Ectodermal cell (in vitro differentiated cells): Measurements from ENCODE around the gene CHAT.
"Not testable (repeated sequence)": the region's sequence is repeated elsewhere in the genome, so short reads cannot be mapped to it uniquely, and the experiment has no call there.

Experiments
- H3K27ac ChIP-seq: 2 replicates; pipeline ENCODE4 v1.7.0; 2013; ENCODE audit warnings: mild to moderate bottlenecking, low read depth, low read length; ENCODE audit not compliant: insufficient read depth, poor library complexity, severe bottlenecking
- H3K27me3 ChIP-seq: 2 replicates; pipeline ENCODE4 v1.7.0; 2013; ENCODE audit warnings: mild to moderate bottlenecking, low read length; ENCODE audit not compliant: insufficient read depth, control insufficient read depth, poor library complexity, severe bottlenecking
- H3K36me3 ChIP-seq: one replicate; pipeline ENCODE4 v1.7.0; 2013; ENCODE audit warnings: low read length; ENCODE audit not compliant: control insufficient read depth, insufficient read depth
- H3K4me1 ChIP-seq: one replicate; pipeline ENCODE4 v1.7.0; 2013; ENCODE audit warnings: low read length; ENCODE audit not compliant: control insufficient read depth, insufficient read depth
- H3K4me3 ChIP-seq: 2 replicates; pipeline ENCODE4 v1.7.0; 2013; ENCODE audit warnings: low read depth, low read length, control low read depth; ENCODE audit not compliant: insufficient read depth
- H3K9me3 ChIP-seq: 2 replicates; pipeline ENCODE4 v1.7.0; 2013; ENCODE audit warnings: mild to moderate bottlenecking, low read length, moderate library complexity; ENCODE audit not compliant: control insufficient read depth
- WGBS, 2 experiments: methylation state at CpG; one replicate each; pipeline ENCODE4 v1.1.7; 2013; ENCODE audit warnings: missing lambda C conversion rate in 2 of 2; 5-methylcytosine and 5-hydroxymethylcytosine counted together

The CHAT gene

GRCh38 chr10:49664842-49665355 lies 51.1 kb downstream of the CHAT start:
- Histone ChIP-seq H3K27me3 (no peaks in the 10 kb centered on the region), H3K27ac (no peak overlapping the region), H3K4me1 (no peaks in the 10 kb centered on the region), H3K4me3 (no peak overlapping the region), H3K9me3 (no peaks in the 10 kb centered on the region), H3K36me3 (no peaks in the 10 kb centered on the region)
- WGBS, 2 experiments = 85 to 91% methylated on average over 4 of the region's 4 CpGs

GRCh38 chr10:49666054-49666615 lies 52.3 kb downstream of the CHAT start:
- H3K9me3 ChIP-seq = no peaks in the 10 kb centered on the region
- 85 to 93% methylated on average over 2 of the region's 2 CpGs for WGBS, 2 experiments
- no peak overlapping the region for H3K4me3 ChIP-seq
- H3K36me3 ChIP-seq = no peaks in the 10 kb centered on the region
- H3K4me1 ChIP-seq = no peaks in the 10 kb centered on the region
- H3K27me3 ChIP-seq = no peaks in the 10 kb centered on the region
- H3K27ac ChIP-seq = no peak overlapping the region

GRCh38 chr10:49666685-49667084 lies 52.8 kb downstream of the CHAT start:
- Histone ChIP-seq H3K27ac (no peak overlapping the region), H3K27me3 (no peaks in the 10 kb centered on the region), H3K4me3 (no peak overlapping the region), H3K36me3 (no peaks in the 10 kb centered on the region), H3K4me1 (no peaks in the 10 kb centered on the region), H3K9me3 (no peaks in the 10 kb centered on the region)
- 91 to 93% methylated on average over 5 of the region's 5 CpGs for WGBS, 2 experiments

- Histone ChIP-seq H3K36me3 (no peaks in the 10 kb centered on the region), H3K4me1 (no peaks in the 10 kb centered on the region), H3K27me3 (no peaks in the 10 kb centered on the region), H3K27ac (no peak overlapping the region), H3K4me3 (no peak overlapping the region), H3K9me3 (no peaks in the 10 kb centered on the region)
- WGBS, 2 experiments = 85 to 90% methylated on average over 2 of the region's 2 CpGs
Measured at GRCh38 chr10:49667991-49668390, 54.2 kb downstream of the CHAT start.

- Histone ChIP-seq H3K27me3 (no peaks in the 10 kb centered on the region), H3K27ac (no peak overlapping the region), H3K4me3 (no peak overlapping the region), H3K36me3 (no peaks in the 10 kb centered on the region), H3K9me3 (no peaks in the 10 kb centered on the region), H3K4me1 (no peaks in the 10 kb centered on the region)
- 93 to 99% methylated on average over 6 of the region's 6 CpGs for WGBS, 2 experiments
Measured at GRCh38 chr10:49668684-49669083, 54.8 kb downstream of the CHAT start.

GRCh38 chr10:49678827-49679479 lies 65.1 kb downstream of the CHAT start:
- H3K4me1 ChIP-seq = no peaks in the 10 kb centered on the region
- no peaks in the 10 kb centered on the region for H3K9me3 ChIP-seq
- no peak overlapping the region for H3K27ac ChIP-seq
- WGBS, 2 experiments = 37 to 38% methylated on average over 18 to 19 of the region's 19 CpGs
- peak overlapping the region; percentile 37 for H3K4me3 ChIP-seq
- H3K36me3 ChIP-seq = no peaks in the 10 kb centered on the region
- peaks cover 54% of the 10 kb centered on the region for H3K27me3 ChIP-seq

GRCh38 chr10:49679480-49679893 lies 65.7 kb downstream of the CHAT start, which contains the start of gene C10orf53:
C10orf53 (plus strand) TSS chr10:49679651; CDS start chr10:49679698, 47 bp downstream.
- 20 to 23% methylated on average over 36 of the region's 36 CpGs for WGBS, 2 experiments
- H3K4me1 ChIP-seq = no peaks in the 10 kb centered on the region
- H3K36me3 ChIP-seq = no peaks in the 10 kb centered on the region
- peaks cover 51% of the 10 kb centered on the region for H3K27me3 ChIP-seq
- H3K27ac ChIP-seq = no peak within 1 kb of the TSS
- H3K9me3 ChIP-seq = no peaks in the 10 kb centered on the region
- peak within 1 kb of the TSS; percentile 37 for H3K4me3 ChIP-seq

- H3K27me3 ChIP-seq = peaks cover 25% of the 10 kb centered on the region
Measured at GRCh38 chr10:49682449-49682848, 68.6 kb downstream of the CHAT start.

GRCh38 chr10:49682879-49683278 lies 69.0 kb downstream of the CHAT start:
- 84 to 98% methylated on average over 2 of the region's 2 CpGs for WGBS, 2 experiments
- Histone ChIP-seq H3K9me3 (no peaks in the 10 kb centered on the region), H3K4me3 (no peak overlapping the region), H3K27ac (no peak overlapping the region), H3K27me3 (peaks cover 23% of the 10 kb centered on the region), H3K36me3 (no peaks in the 10 kb centered on the region), H3K4me1 (peaks cover 2% of the 10 kb centered on the region)

More at GRCh38 chr10:49682449-49682848, 68.6 kb downstream of the CHAT start:
- WGBS, 2 experiments = 86 to 90% methylated on average over 4 to 5 of the region's 5 CpGs
- H3K4me3 ChIP-seq, H3K9me3 ChIP-seq, H3K36me3 ChIP-seq, H3K4me1 ChIP-seq, H3K27ac ChIP-seq: not testable (repeated sequence)

GRCh38 chr10:49686651-49687050 lies 72.8 kb downstream of the CHAT start:
- 80 to 85% methylated on average over 4 of the region's 4 CpGs for WGBS, 2 experiments
- H3K27ac ChIP-seq = no peak overlapping the region
- no peaks in the 10 kb centered on the region for H3K36me3 ChIP-seq
- peaks cover 37% of the 10 kb centered on the region for H3K27me3 ChIP-seq
- peaks cover 23% of the 10 kb centered on the region for H3K4me1 ChIP-seq
- no peaks in the 10 kb centered on the region for H3K9me3 ChIP-seq
- H3K4me3 ChIP-seq = no peak overlapping the region
